SK-N-SH (cell line): ENCODE measurements around the gene ATP2C1. TPM values are rescaled to one million over a fixed set of nuclear protein-coding genes. Genes with fewer than 3 reads are reported as not detected.

Experiments
- CTCF ChIA-PET: fragments of 300-600, 350-600 bp; formaldehyde crosslinking; extraction: SDS; loops from one replicate; lab custom pipeline; 2021; lab: Yijun Ruan, JAX
- POLR2A ChIA-PET: fragments of 350-600 bp; sonication (Branson Sonifier 250); formaldehyde crosslinking; extraction: SDS; loops from one replicate; lab custom pipeline; 2020; ENCODE audit warnings: antibody characterized with exemption, inconsistent platforms; lab: Yijun Ruan, JAX
- DNase-seq: peaks from one replicate; pipeline ENCODE4 v3.0.0; 2012
- H2AFZ ChIP-seq: fragments of 200-600 bp; sonication (generic); 2 replicates; pipeline ENCODE4 v1.8.1; 2016; ENCODE audit warnings: antibody characterized with exemption, mild to moderate bottlenecking, low read depth
- H3F3A ChIP-seq: fragments of 200-600 bp; sonication (generic); replicated peaks from 2 replicates; pipeline ENCODE3; 2016; ENCODE audit warnings: antibody characterized with exemption, mild to moderate bottlenecking; ENCODE audit not compliant: insufficient read depth
- H3K27ac ChIP-seq, 2 experiments: fragments of 200-500 bp in 1 of 2; fragments of 200-600 bp in 1 of 2; sonication (Bioruptor generic) in 1 of 2; sonication (generic), shearing (Covaris generic) in 1 of 2; 2 replicates each; pipeline versions ENCODE4 v1.5.1 to v1.6.1; 2014 to 2016; ENCODE audit warnings: low read depth in 2 of 2, inconsistent platforms in 1 of 2, low read length in 1 of 2, mild to moderate bottlenecking in 1 of 2, mixed read lengths in 1 of 2
- H3K27me3 ChIP-seq: fragments of 200-600 bp; sonication (generic), shearing (Covaris generic); 2 replicates; pipeline ENCODE4 v1.6.1; 2016; ENCODE audit warnings: mixed run types; ENCODE audit not compliant: insufficient read depth
- H3K36me3 ChIP-seq, 2 experiments: fragments of 200-500 bp in 1 of 2; fragments of 200-600 bp in 1 of 2; sonication (Bioruptor generic) in 1 of 2; sonication (generic) in 1 of 2; replicated peaks in 1 of 2; 2 replicates each; pipeline versions ENCODE3 to v1.5.1; 2014 to 2016; ENCODE audit warnings: low read length in 1 of 2, mild to moderate bottlenecking in 1 of 2; ENCODE audit not compliant: insufficient read depth in 2 of 2, control insufficient read depth in 1 of 2
- H3K4me1 ChIP-seq, 2 experiments: fragments of 200-500 bp in 1 of 2; fragments of 200-600 bp in 1 of 2; sonication (Bioruptor generic) in 1 of 2; sonication (generic), shearing (Covaris generic) in 1 of 2; 2 replicates each; pipeline versions ENCODE4 v1.5.1 to v1.6.1; 2014 to 2016; ENCODE audit warnings: low read depth in 1 of 2, low read length in 1 of 2, mixed run types in 1 of 2; ENCODE audit not compliant: insufficient read depth in 2 of 2, control insufficient read depth in 1 of 2
- H3K4me2 ChIP-seq: fragments of 200-600 bp; sonication (generic), shearing (Covaris generic); 2 replicates; pipeline ENCODE4 v1.6.1; 2017; ENCODE audit warnings: mixed run types
- H3K4me3 ChIP-seq, 2 experiments: fragments of 200-500 bp in 1 of 2; fragments of 200-600 bp in 1 of 2; sonication (Bioruptor generic) in 1 of 2; sonication (generic), shearing (Covaris generic) in 1 of 2; 2 replicates each; pipeline versions ENCODE4 v1.5.1 to v1.8.1; 2014 to 2016; ENCODE audit warnings: low read depth in 2 of 2, inconsistent platforms in 1 of 2, low read length in 1 of 2, mild to moderate bottlenecking in 1 of 2, mixed read lengths in 1 of 2, moderate library complexity in 1 of 2
- H3K79me2 ChIP-seq: fragments of 200-600 bp; sonication (generic); 2 replicates; pipeline ENCODE4 v1.8.1; 2017; ENCODE audit warnings: mild to moderate bottlenecking; ENCODE audit not compliant: insufficient read depth
- H3K9ac ChIP-seq: fragments of 200-600 bp; sonication (generic); 2 replicates; pipeline ENCODE4 v1.6.1; 2017; ENCODE audit warnings: mixed run types
- H3K9me2 ChIP-seq: fragments of 200-600 bp; sonication (generic); 2 replicates; pipeline ENCODE4 v1.6.1; 2017; ENCODE audit warnings: mixed run types
- H3K9me3 ChIP-seq: fragments of 200-600 bp; sonication (generic); 2 replicates; pipeline ENCODE4 v1.6.1; 2017; ENCODE audit warnings: mixed run types, mild to moderate bottlenecking, moderate library complexity
- H4K20me1 ChIP-seq: fragments of 200-600 bp; sonication (generic); 2 replicates; pipeline ENCODE4 v1.6.1; 2017; ENCODE audit warnings: mild to moderate bottlenecking, mixed run types; ENCODE audit not compliant: insufficient read depth
- CHD2 ChIP-seq: fragments of 150-350 bp; IDR thresholded peaks from 2 replicates; pipeline ENCODE4 v1.6.1; 2018; ENCODE audit warnings: low read length; ENCODE audit not compliant: partially characterized antibody
- CTCF ChIP-seq: fragments of 200-600 bp; sonication (generic); IDR thresholded peaks from 2 replicates; pipeline ENCODE4 v1.6.1; 2017; ENCODE audit warnings: antibody characterized with exemption, mild to moderate bottlenecking, moderate library complexity
- ELF1 ChIP-seq: IDR thresholded peaks from 2 replicates; pipeline ENCODE4 v1.4.0; 2012
- GABPA ChIP-seq: IDR thresholded peaks from 2 replicates; pipeline ENCODE4 v1.4.0; 2012; ENCODE audit warnings: low read depth, mild to moderate bottlenecking
- GATA2 ChIP-seq: sonication (generic); formaldehyde crosslinking; IDR thresholded peaks from 2 replicates; pipeline ENCODE4 v1.5.0; 2020; ENCODE audit warnings: mild to moderate bottlenecking, missing genetic modification reagents
- IRF3 ChIP-seq: fragments of 150-350 bp; IDR thresholded peaks from 2 replicates; pipeline ENCODE4 v1.6.1; 2016; ENCODE audit warnings: mild to moderate bottlenecking, low read depth, low read length
- JUND ChIP-seq: IDR thresholded peaks from 2 replicates; pipeline ENCODE4 v1.4.0; 2012
- MAX ChIP-seq: IDR thresholded peaks from 2 replicates; pipeline ENCODE4 v1.4.0; 2012; ENCODE audit warnings: low read depth
- MXI1 ChIP-seq: IDR thresholded peaks from 2 replicates; pipeline ENCODE4 v1.6.1; 2012; ENCODE audit warnings: mild to moderate bottlenecking, low read depth, low read length, improper control_type of control experiment
- NRF1 ChIP-seq: IDR thresholded peaks from 2 replicates; pipeline ENCODE4 v1.6.1; 2012; ENCODE audit warnings: low read depth, mild to moderate bottlenecking, low read length
- PBX3 ChIP-seq: IDR thresholded peaks from 2 replicates; pipeline ENCODE4; 2012
- RAD21 ChIP-seq: IDR thresholded peaks from 2 replicates; pipeline ENCODE4 v1.6.1; 2012; ENCODE audit warnings: mild to moderate bottlenecking, low read length
- RFX5 ChIP-seq: IDR thresholded peaks from 2 replicates; pipeline ENCODE4 v1.6.1; 2012; ENCODE audit warnings: mild to moderate bottlenecking, improper control_type of control experiment, low read length
- RXRA ChIP-seq: IDR thresholded peaks from 2 replicates; pipeline ENCODE4 v1.4.0; 2012; ENCODE audit warnings: low read depth, mild to moderate bottlenecking, borderline replicate concordance
- SMC3 ChIP-seq: IDR thresholded peaks from 2 replicates; pipeline ENCODE4 v1.6.1; 2012; ENCODE audit warnings: low read depth, low read length, improper control_type of control experiment
- TCF12 ChIP-seq: IDR thresholded peaks from 2 replicates; pipeline ENCODE4 v1.4.0; 2012
- TEAD4 ChIP-seq: IDR thresholded peaks from 2 replicates; pipeline ENCODE4 v1.4.0; 2012; ENCODE audit warnings: mild to moderate bottlenecking, borderline replicate concordance; ENCODE audit not compliant: insufficient read depth
- YY1 ChIP-seq: IDR thresholded peaks from 2 replicates; pipeline ENCODE4 v1.4.0; 2012; ENCODE audit warnings: low read depth, mild to moderate bottlenecking
- ZBTB33 ChIP-seq: IDR thresholded peaks from 2 replicates; pipeline ENCODE4 v1.4.0; 2012; ENCODE audit warnings: low read depth, borderline replicate concordance
- WGBS: methylation state at CpG from one replicate; pipeline ENCODE4 v1.1.6; 2017; ENCODE audit warnings: low lambda C conversion rate; 5-methylcytosine and 5-hydroxymethylcytosine counted together
- polyA plus RNA-seq, 3 experiments: library from polyadenylated mRNA; depleted of rRNA; stranded (reverse); fragments of >200 nt; gene quantifications; 2 replicates each; pipeline ENCODE4 v1.2.3, GENCODE V29; 2012

Gene ATP2C1
- polyA plus RNA-seq, 1 of the 3 experiments (the other 2 are of a cell fraction), result 35.6 TPM

- H3K4me1 ChIP-seq, result peaks cover 5 to 15% of the 10 kb centered on the region in 2 experiments; a peak in 3 of 4 replicates
- H3K9me2 ChIP-seq, result no peaks in the 10 kb centered on the region
- 67% methylated on average over 5 of the region's 5 CpGs for WGBS
- H3K79me2 ChIP-seq, result no peaks in the 10 kb centered on the region
- H3F3A ChIP-seq, result no peaks in the 10 kb centered on the region
- ChIA-PET POLR2A (no interaction called here), CTCF (interaction anchor here (2.0 kb wide), 1 partner anchor 39 kb away, joined by 5 read pairs; no protein-coding TSS in a partner anchor)
- no peak overlapping the region for H3K9ac ChIP-seq
- TF ChIP-seq YY1, result no peak
- TF ChIP-seq SMC3, result no peak
- TF ChIP-seq CTCF, result no peak
- no peak for TF ChIP-seq NRF1
- no peak for TF ChIP-seq IRF3
- no peak for TF ChIP-seq TCF12
- no peak for TF ChIP-seq GABPA
- TF ChIP-seq JUND, result no peak
- TF ChIP-seq TEAD4, result no peak
- no peak for TF ChIP-seq RAD21
- no peak for TF ChIP-seq MAX
- TF ChIP-seq GATA2 (CRISPR knock-in tag), result no peak
- no peak for TF ChIP-seq PBX3
- no peak for TF ChIP-seq MXI1
- no peak for TF ChIP-seq ELF1
- TF ChIP-seq CHD2, result no peak
- TF ChIP-seq RFX5, result no peak
- no peak for TF ChIP-seq RXRA
- TF ChIP-seq ZBTB33, result no peak
- H2AFZ ChIP-seq, result no peak overlapping the region
- H3K9me3 ChIP-seq, result no peaks in the 10 kb centered on the region
- H4K20me1 ChIP-seq, result no peaks in the 10 kb centered on the region
- no peaks in the 10 kb centered on the region for H3K36me3 ChIP-seq
- no peak for DNase-seq
- no peak overlapping the region for H3K4me3 ChIP-seq
- no peaks in the 10 kb centered on the region; the same call in 1 of the 2 replicates for H3K27me3 ChIP-seq
- no peak overlapping the region for H3K4me2 ChIP-seq
- H3K27ac ChIP-seq, result no peak overlapping the region
Observed at GRCh38 chr3:130854208-130854864, 39.5 kb upstream of the ATP2C1 start.
